GM15510 (cell line): ENCODE data around the gene CREB3L1.

ENCODE experiments used
- POLR2A ChIP-seq: IDR thresholded peaks from 3 replicates; pipeline ENCODE4 v1.6.1; 2011; ENCODE audit warnings: borderline replicate concordance; ENCODE audit not compliant: insufficient read length; ENCODE audit errors: extremely low read depth

CREB3L1 gene

DNA sequence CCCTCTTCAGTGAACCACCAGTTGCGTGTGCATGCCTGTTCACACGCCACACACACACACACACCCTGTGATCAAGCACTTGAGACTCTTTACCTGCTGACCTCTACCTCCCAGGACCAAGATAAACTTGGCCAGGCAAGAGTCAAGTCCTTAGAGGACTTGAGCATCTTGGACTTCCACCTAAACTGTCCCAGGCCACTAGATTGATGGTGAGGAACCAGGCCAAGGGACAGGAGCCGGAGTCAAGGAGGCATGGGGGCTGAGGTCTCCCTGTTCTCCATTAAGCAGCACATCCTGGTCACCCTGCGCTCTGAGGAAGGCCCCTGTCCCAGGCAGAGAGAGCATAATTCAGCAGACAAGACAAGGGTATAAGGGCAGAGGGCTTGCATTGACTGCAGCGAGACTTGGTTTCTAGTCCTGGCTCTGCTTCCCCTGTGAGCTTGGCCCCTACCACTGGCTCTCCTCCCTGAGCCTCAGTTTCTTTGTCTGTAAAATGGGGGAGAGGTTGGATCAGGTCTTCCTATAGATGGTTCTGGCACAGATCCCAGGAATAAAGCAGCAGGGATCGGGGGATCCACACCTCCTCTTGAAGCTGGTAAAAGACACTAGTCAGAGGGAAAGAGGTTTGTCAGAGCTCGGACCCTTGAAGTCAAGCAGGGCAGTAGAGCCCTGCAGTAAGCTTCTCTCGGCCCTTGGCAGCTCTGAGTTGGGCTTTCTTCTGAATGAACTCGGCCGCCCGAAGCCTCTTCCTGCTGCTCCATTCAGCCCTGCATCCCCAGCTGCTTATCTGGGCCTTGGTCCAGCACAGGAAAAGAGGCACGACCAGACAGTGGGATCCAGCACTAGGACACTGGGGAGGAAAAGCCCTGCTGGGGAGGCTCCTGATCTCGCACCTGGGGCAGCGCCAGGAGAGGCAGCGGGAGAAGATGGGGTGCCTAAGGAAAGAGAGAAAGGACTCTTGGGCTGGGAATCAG, 2.0 kb downstream of the CREB3L1 start:
- TF ChIP-seq POLR2A: no peak

DNA sequence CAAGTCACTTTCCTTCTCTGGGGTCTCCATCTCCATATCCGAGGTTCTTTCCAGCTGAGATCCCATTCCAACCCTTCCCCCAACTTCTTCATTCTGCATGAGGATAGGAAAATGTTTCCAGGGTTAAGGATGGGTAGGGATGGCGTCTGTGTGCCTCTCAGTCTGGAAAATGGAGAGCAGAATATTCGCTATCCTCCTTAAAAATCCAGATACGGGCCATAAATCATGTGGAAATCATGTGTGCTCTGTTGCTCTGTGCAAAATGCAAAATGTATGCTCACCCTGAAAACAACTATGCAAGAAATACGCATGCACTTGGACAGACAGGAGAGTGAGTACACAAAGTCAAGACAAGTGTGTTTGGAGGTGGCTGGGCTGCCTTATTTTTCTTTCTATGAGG, 3.2 kb downstream of the CREB3L1 start:
- no peak for TF ChIP-seq POLR2A

DNA sequence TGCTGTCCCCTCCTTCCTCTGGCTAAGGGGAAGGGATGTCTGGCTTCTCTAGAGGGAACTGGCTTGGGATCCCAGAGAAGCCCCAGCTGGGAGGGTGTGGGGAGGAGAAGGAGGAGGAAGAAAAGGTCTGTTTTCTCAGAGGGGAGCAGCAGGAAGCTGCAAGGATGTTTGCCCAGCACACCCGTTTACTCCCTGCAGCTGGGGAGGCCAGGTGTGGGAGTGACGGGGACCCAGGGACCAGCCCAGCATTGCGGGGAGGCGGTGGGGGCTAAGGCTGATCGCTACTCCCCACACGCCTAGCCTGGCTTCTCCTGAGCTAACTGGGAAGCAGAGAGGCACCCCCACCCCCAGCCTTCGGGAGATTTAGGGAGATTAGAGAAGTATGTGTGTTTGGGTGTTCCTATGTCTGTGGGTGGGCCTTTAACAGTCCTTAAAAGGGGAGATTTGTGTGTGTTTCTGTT, 3.9 kb downstream of the CREB3L1 start:
- TF ChIP-seq POLR2A: no peak

DNA sequence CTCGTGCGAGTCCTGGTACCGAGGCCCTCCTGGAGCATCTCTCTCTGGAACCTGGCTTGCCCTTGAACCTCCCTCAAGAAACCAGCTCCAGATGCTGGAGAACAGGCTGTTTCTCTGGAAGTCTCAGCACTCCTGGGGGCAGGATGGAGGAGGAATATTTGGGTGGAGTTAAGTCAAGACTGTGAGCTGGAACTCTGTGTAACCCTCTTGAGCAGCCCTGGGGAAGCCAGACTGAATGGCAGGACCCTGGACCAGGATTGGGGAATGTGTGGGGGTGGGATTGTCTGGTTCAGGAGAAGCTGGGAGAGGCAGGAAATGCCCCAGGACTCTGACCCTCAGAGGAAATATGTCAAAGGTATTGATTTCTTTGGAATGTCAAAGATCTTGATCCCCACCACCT, 7.7 kb downstream of the CREB3L1 start:
- TF ChIP-seq POLR2A: no peak

DNA sequence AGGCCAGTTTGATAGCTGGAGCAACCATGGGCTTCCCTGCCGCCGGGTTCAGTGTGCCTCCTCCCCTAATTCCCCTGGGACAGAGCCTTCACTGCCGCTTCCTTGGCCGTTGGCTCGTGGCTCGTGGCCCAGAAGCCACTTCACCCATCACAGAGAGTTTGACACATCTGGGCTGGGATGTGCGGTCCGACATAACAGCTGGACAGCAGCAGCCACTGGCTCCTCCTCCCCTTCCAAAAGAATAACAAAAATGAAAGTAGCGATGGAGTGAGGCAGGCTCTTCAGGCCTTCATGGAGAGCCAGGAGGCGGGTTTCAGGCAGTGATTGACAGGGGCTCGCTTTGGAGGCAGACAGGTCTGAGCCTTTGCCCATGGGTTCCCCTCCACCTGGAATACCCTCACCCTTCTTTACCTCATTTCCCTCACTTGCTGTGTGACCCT, 8.2 kb downstream of the CREB3L1 start:
- TF ChIP-seq POLR2A: no peak

DNA sequence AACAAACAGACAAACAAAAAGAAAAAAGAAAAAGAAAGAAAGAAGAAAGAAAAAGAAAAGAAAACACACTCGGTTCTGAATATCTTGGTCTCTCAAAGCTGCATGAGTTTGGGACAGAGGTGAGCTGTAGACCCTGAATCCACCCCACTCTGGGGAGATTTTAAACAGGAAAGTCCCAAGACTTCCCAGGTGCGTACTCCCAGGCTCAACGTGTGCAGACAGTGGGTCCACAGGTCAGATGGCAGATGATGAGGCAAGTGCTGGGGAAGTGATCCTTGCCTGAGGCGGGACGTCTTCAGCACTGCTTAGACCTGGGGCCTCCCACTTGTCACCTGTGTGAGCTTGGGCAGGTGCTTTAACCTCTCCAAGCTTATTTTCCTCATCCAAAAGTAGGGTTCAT, 9.3 kb downstream of the CREB3L1 start:
- TF ChIP-seq POLR2A: no peak

DNA sequence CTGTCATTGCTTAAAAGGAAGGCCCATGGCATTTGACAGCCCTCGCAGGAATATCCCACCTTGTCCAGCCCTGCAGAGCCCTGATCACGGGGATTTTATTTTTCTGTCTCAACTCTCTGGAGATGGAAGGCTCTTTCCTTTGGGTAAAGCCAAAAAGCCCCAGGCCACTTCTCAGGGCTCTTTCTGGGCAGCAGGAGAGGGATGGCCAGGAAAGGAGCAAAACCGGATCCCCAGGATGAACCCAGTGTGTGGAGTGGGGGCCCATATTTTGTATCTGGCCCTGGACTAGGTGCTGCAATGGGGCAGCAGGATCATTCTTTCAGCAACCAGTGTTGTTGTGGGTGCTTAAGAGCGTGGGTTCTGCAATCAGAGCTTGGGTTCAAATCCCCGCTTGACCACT, 11.0 kb downstream of the CREB3L1 start:
- TF ChIP-seq POLR2A: no peak

DNA sequence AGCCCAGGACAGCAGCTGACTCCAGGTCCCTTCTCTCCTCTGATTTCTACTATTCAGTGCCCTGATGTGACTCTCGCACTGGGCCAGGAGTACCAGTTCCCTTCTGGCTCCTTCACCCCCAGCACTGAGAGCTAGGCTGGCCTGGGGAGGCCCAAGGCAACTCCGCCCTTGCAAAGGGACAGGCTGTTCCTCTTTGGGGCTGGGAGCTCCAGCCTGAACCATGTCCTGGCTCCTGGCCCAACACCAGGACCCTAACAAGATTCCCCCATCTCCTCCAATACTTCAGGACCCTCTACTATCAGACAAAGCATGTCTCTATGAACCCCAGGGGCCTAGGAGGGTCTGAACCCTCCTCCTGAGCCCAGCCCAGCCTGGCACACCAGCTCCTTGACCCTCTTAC, 12.5 kb downstream of the CREB3L1 start:
- TF ChIP-seq POLR2A: no peak

DNA sequence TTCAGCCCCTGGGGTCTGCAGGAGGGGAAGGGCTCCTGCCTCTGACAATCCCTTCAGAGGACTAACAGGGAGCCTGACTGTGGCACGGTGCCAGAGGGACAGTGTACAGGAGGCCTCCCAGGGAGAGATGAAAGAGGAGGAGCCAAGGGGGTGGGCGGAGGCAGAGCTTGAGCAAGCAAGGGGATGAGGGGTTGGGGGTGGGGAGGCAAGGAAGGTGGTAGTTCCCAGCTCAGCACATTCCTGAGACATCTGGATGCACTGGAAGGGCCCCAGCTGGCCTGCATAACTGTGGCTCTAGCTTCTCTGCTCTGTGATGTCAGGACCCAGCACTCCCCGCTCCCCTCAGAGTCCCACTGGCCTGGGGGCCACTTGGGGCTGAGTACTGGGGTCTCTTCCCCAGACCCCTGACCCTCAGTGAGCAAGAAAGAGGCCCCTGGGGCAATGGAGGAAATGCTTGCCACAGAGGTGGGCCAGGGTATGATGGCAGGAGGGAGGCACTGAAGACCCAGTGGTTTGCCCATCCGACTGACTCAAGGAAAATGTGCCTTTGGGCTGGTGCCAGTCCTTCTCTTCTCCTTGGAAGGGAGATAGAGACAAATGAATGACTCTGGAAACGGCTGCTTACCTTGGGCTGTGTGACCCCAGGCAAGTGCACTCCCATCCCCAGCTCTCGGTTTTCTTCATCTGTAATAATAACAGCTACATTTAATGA, 13.3 kb downstream of the CREB3L1 start:
- TF ChIP-seq POLR2A: no peak

DNA sequence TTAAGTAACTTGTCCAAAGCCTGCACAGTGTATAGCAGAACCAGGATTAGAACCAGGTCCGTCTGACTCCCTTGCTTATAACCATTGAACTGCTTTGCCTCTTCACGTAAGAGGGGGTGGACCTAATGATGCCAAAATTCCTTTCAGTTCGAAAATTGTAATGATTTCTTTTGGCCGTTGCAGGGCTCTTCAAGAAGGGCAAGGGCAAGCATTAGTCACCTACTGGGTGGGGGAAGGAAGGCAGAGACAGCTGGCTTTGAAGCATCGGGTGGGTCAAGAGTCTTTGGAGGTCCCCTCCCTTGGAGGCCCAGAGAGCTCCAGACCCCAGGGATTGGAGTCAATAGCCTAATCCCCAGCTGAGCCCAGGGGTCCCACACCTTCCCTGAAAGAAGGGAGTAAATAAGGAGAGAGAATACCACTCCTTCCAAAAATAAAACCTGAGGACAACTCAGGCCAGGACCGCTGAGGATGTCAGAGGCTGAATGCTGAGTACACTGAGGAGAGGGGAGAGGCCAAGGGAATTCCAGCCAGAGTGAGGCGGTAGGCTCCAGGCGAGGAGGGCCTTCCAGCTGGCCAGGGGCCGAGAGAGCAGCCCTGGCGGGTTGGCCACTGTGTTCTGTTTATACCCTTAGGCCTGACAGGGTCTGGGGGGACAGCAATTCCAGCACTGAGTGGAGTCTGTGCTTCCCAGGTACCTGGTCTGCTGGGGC, 14.1 kb downstream of the CREB3L1 start:
- TF ChIP-seq POLR2A: no peak

DNA sequence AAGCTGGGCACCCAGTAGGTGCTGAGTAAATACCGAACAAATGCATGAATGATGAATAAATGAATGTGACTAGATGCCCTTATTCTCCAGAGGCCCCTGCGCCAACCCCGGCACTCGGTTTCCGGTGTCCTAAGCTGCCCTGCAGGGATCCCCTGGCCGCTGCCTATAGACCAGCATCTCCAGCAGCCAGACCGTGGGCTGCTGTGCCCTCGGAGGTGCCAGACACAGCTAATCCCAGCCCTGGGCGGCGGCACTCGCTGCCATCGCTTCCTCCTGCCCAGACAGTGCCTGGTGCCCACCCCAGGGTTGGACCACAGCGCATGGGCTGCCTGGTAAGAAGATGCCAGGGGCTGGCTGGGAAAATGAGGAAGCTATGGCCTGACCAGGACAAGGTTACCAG, 15.6 kb downstream of the CREB3L1 start:
- TF ChIP-seq POLR2A: no peak

DNA sequence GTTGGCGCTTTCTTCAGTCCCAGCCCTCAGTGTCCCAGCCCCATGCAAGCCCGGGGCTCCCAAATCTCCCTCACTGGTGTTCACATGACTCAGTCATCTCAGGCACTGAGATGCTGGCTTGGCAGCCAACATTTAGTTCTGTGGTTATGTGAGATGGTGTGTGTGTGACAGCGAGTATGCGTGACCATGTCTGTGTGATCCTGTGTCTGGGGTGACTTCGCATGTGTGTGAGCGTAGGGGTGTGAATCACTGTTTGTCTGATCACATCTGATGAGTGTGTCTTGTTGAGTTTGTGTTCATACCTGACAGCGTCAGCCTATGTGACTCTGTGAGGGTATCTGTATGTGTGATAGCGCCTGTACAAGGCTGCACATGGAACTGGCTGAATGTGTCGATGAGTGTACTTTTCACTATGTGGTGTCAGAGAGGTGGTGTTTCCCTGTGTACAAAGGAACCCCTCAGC, 16.2 kb downstream of the CREB3L1 start:
- TF ChIP-seq POLR2A: no peak

DNA sequence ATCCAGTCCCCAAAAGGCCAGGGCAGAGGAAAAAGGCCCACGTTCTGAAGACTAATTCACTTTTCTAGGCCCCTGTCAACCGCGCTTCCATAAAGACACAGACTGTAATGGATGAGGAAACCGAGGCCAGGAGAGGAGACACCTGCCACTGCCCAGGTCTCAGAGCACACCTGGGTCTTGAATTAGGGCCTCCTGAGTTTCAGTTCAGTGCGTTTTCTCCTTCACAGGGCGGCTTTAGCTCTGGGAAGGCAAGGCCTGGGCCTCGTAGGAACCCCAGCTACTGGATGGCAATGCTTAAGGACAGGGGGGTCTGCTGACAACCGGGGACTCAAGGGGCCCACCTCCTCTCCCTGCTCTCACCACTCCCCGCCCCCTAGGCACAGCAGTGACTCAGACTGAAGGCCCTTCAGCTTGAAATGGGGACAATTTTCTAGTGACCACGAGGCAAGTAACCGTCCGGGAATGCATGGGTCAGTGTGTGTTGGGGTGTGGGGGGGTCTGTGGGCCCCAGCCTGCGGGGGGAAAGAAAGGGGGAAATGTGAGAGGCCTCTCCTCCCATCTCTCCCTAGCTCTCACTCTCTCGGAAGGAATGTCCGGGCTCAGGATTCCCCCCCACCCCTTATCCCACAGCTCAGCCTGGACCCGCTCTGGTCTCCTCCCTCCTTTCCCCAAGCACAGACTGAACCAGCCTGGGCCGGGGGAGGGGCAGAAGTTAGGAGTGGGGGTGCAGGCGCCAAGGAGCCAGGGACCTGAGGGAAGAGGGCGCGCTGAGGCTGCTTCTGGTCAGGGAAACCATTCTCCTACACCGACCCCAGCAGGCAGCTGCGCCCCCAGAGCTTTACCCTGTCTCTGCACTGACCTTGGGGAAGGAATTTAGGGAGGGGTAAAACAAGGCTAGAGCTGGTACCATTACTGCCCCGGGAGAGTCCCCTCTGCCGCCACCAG, 17.2 kb downstream of the CREB3L1 start:
- TF ChIP-seq POLR2A: no peak

DNA sequence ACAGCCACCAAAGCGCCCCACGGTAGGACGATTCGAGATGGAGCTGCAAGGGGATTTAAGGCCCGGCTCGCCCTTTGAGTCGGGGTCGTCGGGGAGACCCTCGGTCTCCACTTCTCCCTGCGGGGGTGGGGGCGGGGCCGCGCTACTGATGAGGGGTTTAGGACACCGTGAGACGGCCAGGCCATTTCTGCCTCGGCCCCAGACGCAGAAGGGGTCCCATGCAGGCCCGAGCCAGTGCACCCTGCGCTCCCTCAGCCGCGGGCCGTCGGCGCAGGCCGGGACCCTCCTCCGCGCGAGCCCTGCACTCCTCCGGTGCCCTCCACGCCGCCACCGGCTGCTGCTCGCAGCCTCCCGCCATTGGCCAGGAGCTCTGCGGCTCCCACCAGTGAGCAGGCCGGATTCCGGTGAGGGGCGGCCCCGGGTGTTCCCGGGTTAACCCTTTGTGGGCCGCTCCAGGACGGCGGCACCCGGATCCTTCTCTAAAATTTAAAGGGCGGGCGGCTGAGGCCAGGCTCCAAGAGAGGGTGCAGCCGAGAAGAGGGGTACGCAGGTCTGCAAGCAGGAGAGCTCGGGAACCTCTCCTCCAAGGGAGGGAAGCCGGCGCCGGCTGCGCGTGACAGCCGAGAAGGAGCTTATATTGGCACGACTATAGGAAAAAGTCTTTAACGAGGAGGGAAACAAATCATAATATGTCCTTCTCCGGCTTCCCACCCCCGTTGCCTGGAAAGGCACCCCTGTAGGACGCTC, 18.0 kb downstream of the CREB3L1 start:
- no peak for TF ChIP-seq POLR2A

DNA sequence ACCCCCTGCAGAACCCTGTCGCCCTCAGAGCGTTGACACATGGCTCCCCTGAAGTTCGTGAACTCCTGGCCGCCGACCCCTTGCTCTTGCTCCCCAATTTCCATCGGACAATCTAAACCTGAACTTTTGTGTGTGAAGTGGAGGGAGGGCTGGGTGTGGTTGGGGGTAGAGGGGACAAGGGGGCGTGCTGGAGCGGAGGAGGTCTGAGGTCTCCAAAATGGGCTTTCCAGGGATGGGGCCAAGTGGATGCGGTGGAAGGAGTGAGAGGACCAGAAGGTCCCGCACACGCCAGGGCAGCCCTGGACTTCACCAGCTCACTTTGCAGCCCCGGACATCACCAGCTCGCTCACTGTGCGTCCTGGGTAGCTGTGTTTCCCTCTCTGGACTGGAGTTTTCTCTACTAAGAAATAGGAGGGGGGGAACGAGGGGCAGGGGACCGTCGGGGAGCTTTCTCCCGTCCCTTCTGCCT, 18.6 kb downstream of the CREB3L1 start:
- TF ChIP-seq POLR2A: no peak
